Stimulated activated naive CD4-positive, alpha-beta T cell treated with Interleukin-2 at 50 U/mL for 16 hours (primary cell): Measurements from ENCODE around the gene LY6G6F.

ENCODE experiments used
- DNase-seq: peaks from one replicate; lab custom pipeline; 2025; lab: John Stamatoyannopoulos, UW

The LY6G6F gene, protein sequence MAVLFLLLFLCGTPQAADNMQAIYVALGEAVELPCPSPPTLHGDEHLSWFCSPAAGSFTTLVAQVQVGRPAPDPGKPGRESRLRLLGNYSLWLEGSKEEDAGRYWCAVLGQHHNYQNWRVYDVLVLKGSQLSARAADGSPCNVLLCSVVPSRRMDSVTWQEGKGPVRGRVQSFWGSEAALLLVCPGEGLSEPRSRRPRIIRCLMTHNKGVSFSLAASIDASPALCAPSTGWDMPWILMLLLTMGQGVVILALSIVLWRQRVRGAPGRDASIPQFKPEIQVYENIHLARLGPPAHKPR

DNA sequence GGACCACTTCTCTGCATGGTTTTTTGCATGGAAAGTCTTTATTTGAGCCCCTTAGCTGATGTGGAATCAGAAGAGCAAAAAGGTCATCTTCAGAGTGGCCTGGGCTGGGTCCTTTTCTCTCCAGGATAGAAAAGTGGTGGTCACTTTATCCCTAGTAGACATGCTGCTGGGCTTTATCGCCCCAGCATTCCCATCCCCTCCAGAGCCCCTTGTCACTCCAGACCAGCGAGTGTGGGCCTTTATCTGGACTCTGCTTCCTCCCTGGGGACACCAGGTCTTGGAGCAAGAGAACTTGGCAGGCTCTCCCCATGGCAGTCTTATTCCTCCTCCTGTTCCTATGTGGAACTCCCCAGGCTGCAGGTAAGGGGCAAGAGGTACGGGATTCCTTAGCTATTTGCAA is at the start of gene LY6G6F:
Gene LY6G6F (plus strand): TSS at position 268 of the 400 bp plus-strand sequence. CDS start 41 bp downstream, at position 309.
- no peak for DNase-seq

DNA sequence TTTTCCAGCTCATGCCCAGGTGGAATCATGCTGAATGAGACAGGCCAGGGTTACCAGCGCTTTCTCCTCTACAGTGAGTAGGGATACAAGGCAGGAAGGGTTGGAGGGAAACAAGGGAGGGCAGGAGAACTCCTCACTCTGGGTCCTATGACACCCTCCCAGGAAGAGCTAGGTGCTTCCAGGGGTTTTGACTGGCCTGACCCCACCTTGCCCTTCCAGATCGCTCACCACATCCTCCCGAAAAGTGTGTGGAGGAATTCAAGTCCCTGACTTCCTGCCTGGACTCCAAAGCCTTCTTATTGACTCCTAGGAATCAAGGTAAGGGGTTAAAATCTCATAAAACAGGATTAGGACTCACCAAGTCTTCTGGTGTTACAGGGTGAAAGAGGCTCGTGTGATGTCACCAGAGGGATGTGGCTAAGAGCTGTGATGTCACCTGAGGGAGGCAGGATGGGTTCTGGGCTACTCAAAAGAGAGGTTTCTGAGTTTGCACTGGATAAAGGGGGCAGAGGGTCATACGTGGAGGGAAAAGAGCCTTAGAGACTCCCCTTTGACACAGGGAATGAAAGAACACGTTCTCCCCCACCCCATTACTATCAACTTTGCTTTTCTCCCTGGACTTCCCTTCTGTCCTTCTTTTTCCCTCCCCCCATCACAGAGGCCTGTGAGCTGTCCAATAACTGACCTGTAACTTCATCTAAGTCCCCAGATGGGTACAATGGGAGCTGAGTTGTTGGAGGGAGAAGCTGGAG is 49.1 kb upstream of the LY6G6F start:
- no peak for DNase-seq

DNA sequence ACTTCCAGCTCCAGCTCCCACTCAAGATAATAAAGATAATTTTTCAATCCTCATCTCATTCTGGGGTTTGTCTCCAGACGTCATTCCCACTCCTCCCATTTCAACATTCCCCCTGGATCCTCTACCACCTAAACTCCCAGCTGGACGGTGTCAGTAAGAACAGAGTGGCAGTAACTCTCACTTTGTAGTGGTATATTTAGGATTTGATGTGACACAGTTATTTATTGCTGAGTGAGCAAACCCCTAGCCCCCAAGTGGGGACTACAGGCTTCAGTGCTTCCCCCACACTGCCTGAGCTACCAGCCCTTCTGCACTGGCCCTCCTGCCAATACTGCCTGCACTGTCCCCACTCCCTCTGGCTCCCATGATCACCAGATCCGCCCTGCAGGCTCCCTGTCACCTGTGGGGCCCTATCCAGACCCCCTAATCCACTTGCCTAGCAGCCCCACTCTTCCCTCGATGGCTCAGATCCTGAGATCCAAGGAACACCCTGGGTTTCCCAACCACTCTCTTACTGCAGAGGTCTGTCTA is 48.4 kb upstream of the LY6G6F start:
- DNase-seq: no peak

DNA sequence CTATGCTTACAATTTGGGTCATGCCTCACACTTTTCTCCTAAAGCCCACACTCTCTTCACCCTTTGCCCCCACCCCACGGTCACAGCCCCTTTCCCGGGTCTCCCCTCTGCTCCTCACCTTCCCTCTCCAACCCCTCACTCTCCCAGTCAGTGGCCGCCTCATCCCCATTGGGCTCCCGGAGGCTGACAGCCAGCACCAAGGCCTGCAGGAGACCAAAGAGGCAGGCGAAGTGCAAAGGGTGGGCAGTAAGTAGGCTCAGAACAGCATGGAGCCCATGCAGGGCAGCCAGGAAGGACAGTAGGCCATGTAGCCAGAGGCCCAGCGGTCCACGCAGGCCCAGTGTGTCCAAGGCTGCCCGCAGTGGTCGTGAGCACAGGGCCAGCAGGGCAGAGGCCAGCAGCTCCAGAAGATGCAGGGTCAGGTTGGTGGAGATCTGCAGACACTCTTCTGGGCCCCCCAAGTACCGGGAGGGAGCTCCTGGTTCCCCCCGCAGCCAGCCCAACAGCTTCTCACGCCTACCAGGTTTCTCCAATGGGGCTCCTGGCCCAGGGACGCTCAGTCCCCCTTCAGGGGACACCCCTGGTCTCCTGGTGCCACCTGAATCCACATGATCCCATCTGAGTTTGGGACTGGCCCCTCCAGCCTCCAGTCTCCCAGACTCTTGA is 47.5 kb upstream of the LY6G6F start:
- no peak for DNase-seq

DNA sequence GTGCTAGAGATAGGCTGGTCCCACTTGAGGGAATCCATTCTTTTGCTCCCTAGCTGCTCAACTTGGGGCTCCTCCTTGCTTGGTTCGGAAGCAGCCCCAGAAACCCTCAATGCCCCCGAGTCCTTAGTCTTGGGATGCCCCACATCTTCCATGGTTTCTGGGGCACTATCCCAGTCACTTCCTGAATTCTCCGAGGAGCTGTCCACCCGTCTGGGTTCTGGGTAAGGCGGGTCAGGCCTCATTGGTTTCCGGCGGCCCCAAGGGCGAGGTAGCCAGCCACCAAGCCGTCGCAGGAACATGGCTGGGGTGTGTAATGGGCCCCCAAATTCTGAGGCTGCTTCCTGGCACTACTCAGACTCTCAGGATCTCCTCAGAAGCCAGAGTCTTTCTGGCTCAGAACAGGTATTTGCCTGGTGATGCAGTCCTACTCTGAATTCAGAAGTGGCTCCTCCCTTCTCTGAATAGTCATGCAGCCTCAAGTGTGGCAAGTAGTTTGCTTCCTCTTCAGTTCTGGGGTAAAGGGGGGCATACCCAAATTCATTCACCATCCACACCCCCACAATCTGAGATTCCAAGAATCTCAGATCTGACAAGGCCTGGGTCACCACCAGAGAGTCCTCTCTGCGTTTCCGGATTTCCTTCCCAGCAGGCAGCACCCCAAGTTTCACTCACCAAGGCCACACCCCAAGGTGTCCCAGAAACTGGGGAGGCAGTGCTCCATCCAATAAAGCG is 46.9 kb upstream of the LY6G6F start:
- no peak for DNase-seq

DNA sequence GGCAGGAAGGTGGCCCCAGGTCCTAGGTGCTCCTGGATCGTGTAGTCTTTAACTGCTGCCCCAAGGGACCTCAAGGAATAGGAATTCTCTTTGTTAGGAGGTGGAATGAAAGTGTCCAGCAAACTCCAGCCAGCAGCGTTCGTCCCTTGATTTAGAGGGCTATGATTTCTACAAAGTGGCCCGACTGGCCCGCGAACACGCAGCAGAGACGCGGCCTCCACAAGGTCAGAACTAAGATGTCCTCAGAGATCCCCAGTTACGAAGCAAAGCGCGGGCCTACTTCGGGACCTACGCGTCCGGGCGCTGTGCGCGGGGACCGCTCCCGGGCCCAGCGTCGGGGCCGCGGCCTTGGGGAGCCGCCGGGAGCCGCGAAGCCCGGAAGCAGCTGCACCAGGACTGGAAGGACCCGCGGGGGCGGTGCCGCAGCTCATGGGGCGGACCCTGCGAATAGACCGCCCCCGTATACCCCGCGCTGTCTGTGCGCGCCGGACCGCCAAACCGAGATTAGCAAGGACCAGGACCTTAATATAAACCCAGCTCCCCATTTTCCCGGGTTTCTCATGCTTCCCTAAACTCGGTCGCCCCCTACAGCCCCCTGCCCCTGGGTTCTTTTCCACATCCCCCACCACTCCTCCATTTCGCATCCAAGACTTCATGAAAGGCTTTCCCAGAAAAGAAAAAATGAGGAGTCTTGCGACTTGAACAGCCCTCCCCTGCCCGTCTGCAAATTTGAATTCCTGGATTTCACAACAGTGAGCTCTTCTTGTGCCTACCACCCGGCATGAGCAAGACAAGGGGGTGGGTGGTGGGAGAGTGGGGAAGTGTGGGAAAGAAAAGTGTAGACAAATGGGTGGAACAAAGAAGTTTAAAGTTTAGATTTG is 46.0 kb upstream of the LY6G6F start, which contains the start of gene C6orf47:
Gene C6orf47 (minus strand): TSS at position 398 of the 881 bp plus-strand sequence. CDS start 831 bp downstream, outside the sequence.
- DNase-seq: peak; percentile 62

DNA sequence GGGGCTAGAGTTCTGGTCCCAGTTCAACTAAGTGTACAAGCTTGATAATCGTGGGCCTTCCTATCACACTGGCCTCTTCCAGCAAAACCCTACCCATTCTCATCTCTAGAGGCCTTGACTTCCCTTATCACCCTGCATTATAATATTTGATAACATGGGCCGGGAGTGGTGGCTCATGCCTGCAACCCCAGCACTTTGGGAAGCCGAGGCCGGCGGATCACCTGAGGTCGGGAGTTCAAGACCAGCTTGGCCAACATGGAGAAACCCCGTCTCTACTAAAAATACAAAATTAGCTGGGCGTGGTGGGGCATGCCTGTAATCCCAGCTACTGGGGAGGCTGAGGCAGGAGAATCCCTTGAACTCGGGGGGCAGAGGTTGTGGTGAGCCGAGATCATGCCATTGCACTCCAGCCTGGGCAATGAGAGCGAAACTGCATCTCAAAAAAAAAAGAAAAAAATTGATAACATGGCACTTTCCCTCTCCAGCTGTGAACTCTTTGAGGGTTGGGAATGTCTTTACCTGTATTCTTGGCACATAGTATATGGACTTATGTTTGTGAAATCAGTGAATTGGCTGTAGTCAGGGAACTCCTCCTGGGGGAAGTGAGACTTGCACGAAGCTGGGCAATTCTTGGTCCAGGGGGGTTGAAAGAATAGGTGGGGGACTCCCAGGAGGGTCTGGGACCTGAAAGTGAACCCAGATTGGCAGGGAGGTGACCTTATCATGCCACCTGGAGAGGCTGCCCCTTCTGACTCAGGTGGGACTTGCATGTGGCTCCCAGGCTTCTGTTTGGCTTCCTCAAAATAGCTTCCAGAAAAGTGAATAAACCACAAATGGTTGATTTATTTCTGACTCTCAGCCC is 45.2 kb upstream of the LY6G6F start:
- no peak for DNase-seq

DNA sequence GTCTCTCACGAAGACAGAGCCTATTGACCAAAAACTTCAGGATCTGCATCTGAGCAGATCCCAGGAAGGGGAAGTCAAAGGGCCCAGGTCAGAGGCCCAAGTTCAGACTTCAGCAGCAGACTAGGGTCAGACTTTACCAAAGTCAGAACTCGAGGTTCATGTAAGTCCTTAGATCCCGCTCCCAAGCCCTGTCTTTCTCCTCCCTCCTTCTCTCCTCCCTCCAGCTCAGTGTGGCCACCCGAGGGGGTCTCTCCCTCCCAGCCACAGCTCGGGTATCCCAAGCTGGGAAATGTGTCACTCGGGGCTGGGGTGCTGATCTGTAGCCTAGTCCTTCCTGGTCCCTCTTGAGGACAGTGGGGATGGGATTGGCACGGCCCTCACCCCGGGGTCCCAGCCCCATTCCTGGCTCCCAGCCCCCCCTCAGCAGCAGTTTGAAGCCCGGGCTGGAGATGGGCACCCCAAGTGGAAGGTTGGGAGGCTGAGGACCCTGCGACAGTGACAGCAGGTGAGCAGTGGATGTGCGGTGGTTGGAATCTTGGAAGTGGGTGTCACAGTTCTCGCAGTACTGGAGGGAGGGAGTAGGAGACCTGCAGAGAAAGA is 44.4 kb upstream of the LY6G6F start:
- no peak for DNase-seq

DNA sequence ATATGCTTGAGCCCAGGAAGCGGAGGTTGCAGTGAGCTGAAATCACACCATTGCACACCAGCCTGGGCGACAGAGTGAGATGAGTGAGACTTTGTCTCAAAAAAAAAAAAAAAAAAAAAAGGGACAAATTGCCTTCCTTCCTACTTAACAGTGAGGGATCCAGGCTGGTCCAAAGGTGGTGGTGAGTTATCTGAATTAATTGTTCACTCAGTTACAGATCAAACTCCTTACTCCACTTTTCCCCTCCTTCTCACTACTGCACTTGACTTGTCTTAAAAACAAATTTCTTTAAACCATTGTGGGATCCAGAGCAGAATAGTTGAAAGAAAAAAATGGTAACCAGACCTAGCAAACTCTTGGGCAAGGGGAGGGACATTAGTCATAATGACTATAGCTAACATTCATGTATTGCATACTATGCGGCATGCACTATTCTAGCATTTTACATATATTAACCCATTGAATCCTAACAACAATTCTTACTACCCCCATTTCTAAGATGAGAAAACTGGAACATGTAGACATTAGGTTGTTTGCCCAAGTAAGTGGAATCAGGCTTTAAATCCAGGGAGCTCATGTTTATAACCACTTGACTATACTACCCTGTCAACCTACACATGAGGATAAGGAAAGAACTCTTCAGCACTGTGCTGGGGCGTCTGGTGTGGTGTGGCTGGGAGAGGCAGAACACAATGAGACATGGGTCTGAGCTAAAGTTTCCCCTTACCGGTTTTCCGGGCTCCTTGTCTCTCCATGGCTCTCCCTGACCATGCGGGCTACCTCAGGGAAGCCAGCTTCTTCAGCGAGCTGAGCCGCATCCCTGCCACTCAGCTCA is 43.3 kb upstream of the LY6G6F start:
- DNase-seq: no peak

DNA sequence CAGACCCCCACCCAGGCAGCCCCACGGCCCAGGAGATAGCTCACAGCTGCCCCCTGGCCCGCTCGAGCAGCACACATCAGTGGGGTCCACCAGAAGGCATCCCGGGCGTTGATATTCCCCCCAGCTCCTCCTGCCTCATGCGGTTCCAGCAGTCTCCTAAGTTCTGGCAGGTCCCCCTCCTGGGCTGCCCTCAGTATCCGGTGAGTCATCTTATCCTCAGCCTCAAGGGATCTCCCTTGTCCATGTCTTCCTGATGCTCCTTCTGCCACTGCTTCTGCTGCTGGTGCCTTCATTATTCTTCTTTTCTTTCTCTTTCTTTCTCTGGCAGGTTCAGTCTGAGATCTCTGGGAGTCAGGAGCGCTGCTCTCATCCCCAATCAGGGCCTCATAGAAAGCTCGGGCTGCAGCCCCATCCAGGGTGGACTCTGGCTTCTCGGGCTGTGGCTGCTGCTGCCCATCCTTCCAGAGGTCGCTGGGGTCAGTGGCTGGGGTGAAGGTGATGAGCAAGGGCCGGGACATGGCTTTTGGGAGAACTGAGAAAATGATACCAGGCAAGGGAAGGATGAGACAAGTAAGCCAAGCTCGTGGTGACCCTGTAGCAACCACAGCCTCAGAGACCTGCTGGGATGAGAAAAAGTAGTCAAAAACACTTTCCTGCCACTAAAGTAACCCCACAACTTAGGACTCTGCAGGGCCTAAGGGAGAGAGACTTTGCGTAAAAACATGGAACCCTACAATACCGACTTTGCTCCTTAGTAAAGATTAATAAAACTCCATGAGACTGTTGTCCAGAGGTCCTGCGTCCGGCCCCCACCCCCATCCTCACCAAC is 42.5 kb upstream of the LY6G6F start:
- DNase-seq: no peak

DNA sequence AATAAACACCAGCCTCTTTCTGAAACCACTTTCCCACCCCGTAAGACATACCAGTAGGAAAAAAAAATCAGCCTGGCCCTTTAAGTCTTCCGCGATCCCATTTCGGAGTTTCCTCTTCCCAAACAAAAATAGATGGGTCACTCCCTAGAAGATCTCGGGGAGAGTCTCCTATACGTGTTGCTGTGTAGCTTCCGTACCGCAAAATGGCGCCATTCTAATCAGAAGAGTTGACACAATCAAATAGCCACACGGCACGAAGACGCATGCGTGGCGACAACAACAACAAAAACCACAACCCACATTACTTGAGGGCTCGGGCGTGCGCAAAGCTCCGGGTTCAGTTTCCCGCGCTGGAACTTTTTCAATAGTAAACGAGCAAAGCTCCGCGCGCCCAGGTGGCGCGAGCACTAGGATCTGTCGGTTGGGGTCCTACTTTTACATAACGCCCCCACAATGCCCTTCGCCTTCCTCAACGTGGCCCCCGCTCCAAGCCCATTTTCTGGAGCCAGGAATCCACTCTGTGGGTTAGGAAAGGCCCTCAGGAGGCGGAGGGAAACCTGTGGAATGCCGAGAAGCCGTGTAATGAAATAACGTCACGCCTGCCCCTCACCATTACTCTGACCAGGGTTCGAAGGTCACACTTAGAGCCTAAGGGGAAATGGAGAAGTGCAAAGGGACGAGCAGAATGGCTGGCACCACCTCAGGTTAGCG is 41.7 kb upstream of the LY6G6F start, which contains the start of gene GPANK1:
Gene GPANK1 (minus strand): TSS at position 208 of the 711 bp plus-strand sequence. CDS start 519 bp downstream, outside the sequence.
- peak; percentile 87 for DNase-seq

DNA sequence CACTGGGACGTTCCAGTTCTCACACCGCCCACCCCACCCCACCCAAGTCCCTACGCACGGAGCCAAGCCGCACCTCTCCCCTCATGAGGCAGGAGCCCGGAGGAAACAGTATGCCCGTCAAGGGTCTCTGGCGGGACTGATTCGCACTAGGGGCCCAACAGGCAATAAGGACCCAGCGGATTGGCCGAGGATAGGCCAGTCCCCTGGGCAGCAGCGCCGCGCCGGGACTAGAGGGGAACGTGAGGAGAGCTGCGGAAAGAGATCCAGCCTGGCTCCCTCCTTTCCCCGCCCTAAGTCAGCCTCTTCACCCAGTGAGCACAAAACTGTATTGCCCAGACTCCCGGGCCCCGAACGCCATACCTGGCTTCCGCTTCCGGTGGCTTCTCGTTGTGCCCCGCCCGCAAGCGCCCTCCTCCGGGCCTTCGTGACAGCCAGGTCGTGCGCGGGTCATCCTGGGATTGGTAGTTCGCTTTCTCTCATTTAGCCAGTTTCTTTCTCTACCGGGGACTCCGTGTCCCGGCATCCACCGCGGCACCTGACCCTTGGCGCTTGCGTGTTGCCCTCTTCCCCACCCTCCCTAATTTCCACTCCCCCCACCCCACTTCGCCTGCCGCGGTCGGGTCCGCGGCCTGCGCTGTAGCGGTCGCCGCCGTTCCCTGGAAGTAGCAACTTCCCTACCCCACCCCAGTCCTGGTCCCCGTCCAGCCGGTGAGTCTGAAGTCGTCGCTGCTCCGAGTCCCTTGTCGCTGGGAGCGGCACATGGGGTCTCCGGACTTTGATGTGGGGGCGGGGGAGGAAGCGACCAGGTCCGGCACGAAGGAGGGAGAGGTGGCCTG is 40.9 kb upstream of the LY6G6F start, which contains the start of gene CSNK2B:
Gene CSNK2B (plus strand): TSS at position 580 of the 836 bp plus-strand sequence. CDS start 752 bp downstream, outside the sequence.
- peak; percentile 99 for DNase-seq

DNA sequence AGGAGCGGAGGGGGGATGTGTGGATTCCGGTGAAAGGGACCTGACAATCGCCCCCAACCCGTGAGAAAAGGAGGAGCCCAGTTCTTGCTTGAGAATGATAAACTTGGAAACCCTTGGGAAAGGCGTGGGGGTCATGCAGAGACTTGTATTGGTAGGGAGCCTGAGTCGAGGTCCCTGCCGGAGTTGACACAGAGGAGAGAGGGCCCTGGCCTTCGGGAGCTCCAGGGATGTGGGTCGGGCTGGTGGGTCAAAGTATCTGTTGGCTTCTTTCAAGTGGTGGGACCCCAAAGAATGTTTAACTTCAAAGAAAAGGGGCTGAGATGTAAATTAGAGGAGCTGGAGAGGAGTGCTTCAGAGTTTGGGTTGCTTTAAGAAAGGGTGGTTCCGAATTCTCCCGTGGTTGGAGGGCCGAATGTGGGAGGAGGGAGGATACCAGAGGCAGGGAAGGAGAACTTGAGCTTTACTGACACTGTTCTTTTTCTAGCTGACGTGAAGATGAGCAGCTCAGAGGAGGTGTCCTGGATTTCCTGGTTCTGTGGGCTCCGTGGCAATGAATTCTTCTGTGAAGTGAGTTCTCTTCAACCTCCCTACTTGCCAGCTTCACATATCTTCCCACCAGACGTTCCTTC is 40.2 kb upstream of the LY6G6F start:
- no peak for DNase-seq

DNA sequence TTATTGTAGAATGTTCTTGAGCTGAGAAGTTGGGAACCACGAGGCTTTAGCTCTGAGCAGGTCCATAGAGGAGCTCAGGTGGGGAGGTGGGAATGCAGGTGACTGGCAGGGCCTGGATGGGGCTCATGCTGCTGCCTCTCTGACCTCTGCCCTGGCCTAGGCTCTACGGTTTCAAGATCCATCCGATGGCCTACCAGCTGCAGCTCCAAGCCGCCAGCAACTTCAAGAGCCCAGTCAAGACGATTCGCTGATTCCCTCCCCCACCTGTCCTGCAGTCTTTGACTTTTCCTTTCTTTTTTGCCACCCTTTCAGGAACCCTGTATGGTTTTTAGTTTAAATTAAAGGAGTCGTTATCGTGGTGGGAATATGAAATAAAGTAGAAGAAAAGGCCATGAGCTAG is 37.0 kb upstream of the LY6G6F start, which contains the start of gene LY6G5B:
Gene LY6G5B (plus strand): TSS at position 301 of the 400 bp plus-strand sequence. CDS start 975 bp downstream, outside the sequence.
- DNase-seq: no peak

DNA sequence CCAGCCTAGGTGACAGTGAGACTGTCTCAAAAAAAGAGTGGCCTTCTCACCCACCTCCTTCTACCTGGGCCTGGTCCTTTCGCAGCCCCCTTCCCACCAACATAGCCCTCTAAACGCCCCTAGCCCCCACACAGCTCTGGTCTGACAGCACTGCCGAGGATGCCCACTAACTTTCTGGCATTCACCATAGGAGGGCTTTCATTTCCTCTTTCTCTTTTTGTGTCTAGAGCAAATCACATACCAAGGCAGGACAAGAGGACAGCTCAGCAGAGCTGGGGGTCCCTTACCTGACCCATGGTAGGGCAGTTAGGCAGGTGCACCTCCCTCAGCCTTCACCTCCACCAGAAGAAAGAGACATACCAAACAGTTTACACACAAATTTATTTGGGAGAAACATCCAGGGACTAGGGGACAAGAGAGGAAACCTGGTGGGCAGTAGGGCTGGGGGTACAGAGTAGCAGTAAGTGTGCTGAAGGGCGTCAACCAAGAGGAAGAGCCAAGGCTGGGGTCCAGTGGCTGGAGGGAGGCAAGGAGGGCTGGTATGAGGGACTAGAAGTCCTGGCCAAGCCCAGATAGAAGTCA is 30.3 kb upstream of the LY6G6F start:
- no peak for DNase-seq
